MM.1S (cell line): ENCODE data around the gene NME3.

Experiments used
- DNase-seq: peaks from one replicate; pipeline ENCODE4 v3.0.0-alpha.2; 2015
- H2AFZ ChIP-seq: fragments of 300-600 bp; sonication (generic); 2 replicates; pipeline ENCODE4 v1.6.0; 2016; ENCODE audit warnings: antibody characterized with exemption, low read length
- H3F3A ChIP-seq: fragments of 300-600 bp; sonication (generic); 2 replicates; pipeline ENCODE4 v1.6.1; 2016; ENCODE audit warnings: mild to moderate bottlenecking, antibody characterized with exemption, low read length, moderate library complexity, mixed read lengths; ENCODE audit not compliant: insufficient read depth
- H3K27ac ChIP-seq: fragments of 300-600 bp; sonication (generic); 2 replicates; pipeline ENCODE4 v1.5.1; 2016; ENCODE audit warnings: mild to moderate bottlenecking, low read length
- H3K27me3 ChIP-seq: fragments of 300-600 bp; sonication (generic); replicated peaks from 2 replicates; pipeline ENCODE4 v1.6.0; 2016; ENCODE audit warnings: low read length; ENCODE audit not compliant: insufficient read depth
- H3K36me3 ChIP-seq: fragments of 300-600 bp; sonication (generic); replicated peaks from 2 replicates; pipeline ENCODE4 v1.6.1; 2016; ENCODE audit warnings: mild to moderate bottlenecking, low read length, mixed read lengths; ENCODE audit not compliant: insufficient read depth
- H3K4me1 ChIP-seq: fragments of 300-600 bp; sonication (generic); 2 replicates; pipeline ENCODE4 v1.6.1; 2016; ENCODE audit warnings: low read length, mixed read lengths
- H3K4me2 ChIP-seq: fragments of 300-600 bp; sonication (generic); 2 replicates; pipeline ENCODE4 v1.6.0; 2016; ENCODE audit warnings: low read depth, low read length
- H3K4me3 ChIP-seq: fragments of 300-600 bp; sonication (generic); 2 replicates; pipeline ENCODE4 v1.5.1; 2016; ENCODE audit warnings: low read length, mixed read lengths
- H3K79me2 ChIP-seq: fragments of 300-600 bp; sonication (generic); 2 replicates; pipeline ENCODE4 v1.6.1; 2016; ENCODE audit warnings: mixed run types, low read length, mixed read lengths
- H3K9ac ChIP-seq: fragments of 300-600 bp; sonication (generic); 2 replicates; pipeline ENCODE4 v1.6.1; 2016; ENCODE audit warnings: low read length, mixed read lengths
- H3K9me2 ChIP-seq: fragments of 300-600 bp; sonication (generic); replicated peaks from 2 replicates; pipeline ENCODE4 v1.6.1; 2016; ENCODE audit warnings: mild to moderate bottlenecking, low read length, mixed read lengths; ENCODE audit not compliant: insufficient read depth
- H3K9me3 ChIP-seq: fragments of 300-600 bp; sonication (generic); replicated peaks from 2 replicates; pipeline ENCODE4 v1.6.1; 2016; ENCODE audit warnings: mild to moderate bottlenecking, low read length, mixed read lengths; ENCODE audit not compliant: insufficient read depth
- H4K20me1 ChIP-seq: fragments of 300-600 bp; sonication (generic); 2 replicates; pipeline ENCODE4 v1.6.1; 2016; ENCODE audit warnings: mild to moderate bottlenecking, low read length, moderate library complexity, mixed read lengths; ENCODE audit not compliant: insufficient read depth
- CTCF ChIP-seq: fragments of 300-600 bp; sonication (generic); IDR thresholded peaks from 2 replicates; pipeline ENCODE4 v1.5.1; 2016; ENCODE audit warnings: antibody characterized with exemption, low read length, mixed read lengths
- EZH2 ChIP-seq: fragments of 300-600 bp; sonication (generic); optimal IDR thresholded peaks from 2 replicates; pipeline ENCODE3; 2017; ENCODE audit warnings: low read depth, mild to moderate bottlenecking, antibody characterized with exemption, low read length, mixed read lengths
- EZH2phosphoT487 ChIP-seq: fragments of 300-600 bp; sonication (generic); IDR thresholded peaks from 2 replicates; pipeline ENCODE4 v1.6.1; 2018; ENCODE audit warnings: antibody characterized with exemption, low read length

Gene NME3

GRCh38 chr16:1786242-1787055 lies 15.1 kb upstream of the NME3 start:
- Histone ChIP-seq H3F3A (peaks cover 5% of the 10 kb centered on the region; the same call in 1 of the 2 replicates), H3K9me3 (no peaks in the 10 kb centered on the region), H2AFZ (no peak overlapping the region), H3K4me3 (no peak overlapping the region), H3K79me2 (peaks cover 53% of the 10 kb centered on the region), H3K27ac (no peak overlapping the region), H4K20me1 (no peaks in the 10 kb centered on the region), H3K36me3 (no peaks in the 10 kb centered on the region), H3K27me3 (no peaks in the 10 kb centered on the region), H3K4me2 (no peak overlapping the region), H3K4me1 (peaks cover under 1% of the 10 kb centered on the region; the same call in 1 of the 2 replicates), H3K9ac (no peak overlapping the region), H3K9me2 (no peaks in the 10 kb centered on the region)
- DNase-seq: no peak
- TF ChIP-seq EZH2phosphoT487: no peak
- no peak for TF ChIP-seq CTCF
- no peak for TF ChIP-seq EZH2

- no peaks in the 10 kb centered on the region for H4K20me1 ChIP-seq
- H3F3A ChIP-seq: peaks cover 11% of the 10 kb centered on the region; the same call in 1 of the 2 replicates
- no peak overlapping the region for H3K4me2 ChIP-seq
- peaks cover 59% of the 10 kb centered on the region for H3K79me2 ChIP-seq
- no peaks in the 10 kb centered on the region for H3K36me3 ChIP-seq
- no peak overlapping the region for H3K27ac ChIP-seq
- DNase-seq: no peak
- H3K9me3 ChIP-seq: no peaks in the 10 kb centered on the region
- no peaks in the 10 kb centered on the region for H3K9me2 ChIP-seq
- TF ChIP-seq EZH2: no peak
- TF ChIP-seq CTCF: no peak
- no peak for TF ChIP-seq EZH2phosphoT487
- no peaks in the 10 kb centered on the region for H3K27me3 ChIP-seq
- H3K9ac ChIP-seq: no peak overlapping the region
- peaks cover 4% of the 10 kb centered on the region; the same call in 1 of the 2 replicates for H3K4me1 ChIP-seq
- H3K4me3 ChIP-seq: no peak overlapping the region
- no peak overlapping the region for H2AFZ ChIP-seq
Measured at GRCh38 chr16:1785846-1786170, 14.5 kb upstream of the NME3 start.

GRCh38 chr16:1784977-1785845 lies 13.9 kb upstream of the NME3 start:
- H4K20me1 ChIP-seq: no peaks in the 10 kb centered on the region
- TF ChIP-seq CTCF (no peak), EZH2phosphoT487 (no peak), EZH2 (no peak)
- H3K9me3 ChIP-seq: no peaks in the 10 kb centered on the region
- no peaks in the 10 kb centered on the region for H3K36me3 ChIP-seq
- no peak overlapping the region for H3K27ac ChIP-seq
- H3K9me2 ChIP-seq: no peaks in the 10 kb centered on the region
- H3K9ac ChIP-seq: no peak overlapping the region
- DNase-seq: no peak
- no peak overlapping the region for H3K4me3 ChIP-seq
- no peak overlapping the region for H2AFZ ChIP-seq
- H3K27me3 ChIP-seq: no peaks in the 10 kb centered on the region
- no peak overlapping the region for H3K4me2 ChIP-seq
- H3K4me1 ChIP-seq: peaks cover 4% of the 10 kb centered on the region; the same call in 1 of the 2 replicates
- H3F3A ChIP-seq: peaks cover 17% of the 10 kb centered on the region; the same call in 1 of the 2 replicates
- H3K79me2 ChIP-seq: peaks cover 65% of the 10 kb centered on the region
